Stimulated activated CD8-positive, alpha-beta memory T cell treated with anti-CD3 and anti-CD28 coated beads, Interleukin-7, amount 100 ng/mL, for 48 hours (primary cell): ENCODE results near the gene PRKG2.
"Not testable (repeated sequence)": the region's sequence is repeated elsewhere in the genome, so short reads cannot be mapped to it uniquely, and the experiment has no call there.

ENCODE experiments used
- DNase-seq, 2 donors: peaks; one replicate each; pipeline ENCODE4 v3.0.0-alpha.2; 2020; ENCODE audit warnings: low read depth in 1 of 2; ENCODE audit errors: extremely low read depth in 1 of 2

Gene PRKG2

GRCh38 chr4:81214881-81215868 lies at the start of gene PRKG2:
Gene PRKG2 (minus strand): TSS chr4:81215222. CDS start chr4:81205047, 10,175 bp downstream.
- no peak for DNase-seq

- no peak for DNase-seq
Observed at GRCh38 chr4:81260443-81261101, 45.5 kb upstream of the PRKG2 start.

GRCh38 chr4:81258841-81259550 lies 44.0 kb upstream of the PRKG2 start:
- DNase-seq: no peak

GRCh38 chr4:81257816-81258215 lies 42.8 kb upstream of the PRKG2 start:
- DNase-seq: no peak

GRCh38 chr4:81257021-81257420 lies 42.0 kb upstream of the PRKG2 start:
- no peak for DNase-seq

GRCh38 chr4:81256059-81256970 lies 41.3 kb upstream of the PRKG2 start:
- DNase-seq: no peak

GRCh38 chr4:81255524-81255923 lies 40.5 kb upstream of the PRKG2 start:
- DNase-seq: no peak

GRCh38 chr4:81250430-81250829 lies 35.4 kb upstream of the PRKG2 start:
- no peak for DNase-seq

- DNase-seq: no peak
Observed at GRCh38 chr4:81245218-81246009, 30.4 kb upstream of the PRKG2 start.

- no peak for DNase-seq
Observed at GRCh38 chr4:81237791-81238190, 22.8 kb upstream of the PRKG2 start.

- no peak for DNase-seq
Observed at GRCh38 chr4:81235982-81236749, 21.1 kb upstream of the PRKG2 start.

GRCh38 chr4:81227968-81228367 lies 12.9 kb upstream of the PRKG2 start:
- no peak for DNase-seq

GRCh38 chr4:81227138-81227537 lies 12.1 kb upstream of the PRKG2 start:
- no peak for DNase-seq

GRCh38 chr4:81225252-81225651 lies 10.2 kb upstream of the PRKG2 start:
- no peak for DNase-seq

- DNase-seq: not testable (repeated sequence)
Observed at GRCh38 chr4:81222082-81222472, 7.1 kb upstream of the PRKG2 start.

- DNase-seq: no peak
Observed at GRCh38 chr4:81221303-81222081, 6.5 kb upstream of the PRKG2 start.

GRCh38 chr4:81220271-81220670 lies 5.2 kb upstream of the PRKG2 start:
- no peak for DNase-seq

GRCh38 chr4:81218206-81218605 lies 3.2 kb upstream of the PRKG2 start:
- no peak for DNase-seq
